Measurements from ENCODE around the gene C12orf50. TPM values are rescaled to one million over a fixed set of nuclear protein-coding genes. Genes with fewer than 3 reads are reported as not detected.

C12orf50 gene
- total and polyA plus RNA-seq, 10 of the 15 experiments (the other 5 are each of a cell fraction or from before 2014, with no cell fraction given) = 0.03 to 0.06 TPM; not detected in 8

GRCh38 chr12:88037770-88038169 is 8.6 kb upstream of the C12orf50 start:
- H3K4me2 ChIP-seq (ENCODE audit: control insufficient read depth, insufficient read depth) = peak overlapping the region; percentile 1; the same call in 1 of the 2 replicates
- no peak for TF ChIP-seq MTA3 (IDR thresholded peaks at IDR 0.05; ENCODE audit: borderline replicate concordance, low read length)
- TF ChIP-seq STAT1 (conservative IDR thresholded peaks at IDR 0.05) = no peak
- TF ChIP-seq ZNF687 (IDR thresholded peaks at IDR 0.05) = no peak
- TF ChIP-seq EP300 (IDR thresholded peaks at IDR 0.05; ENCODE audit: borderline replicate concordance in 1 of 2, control insufficient read depth in 1 of 2, low read depth in 2 of 2, low read length in 2 of 2) = no peak
- no peak for TF ChIP-seq PKNOX1 (IDR thresholded peaks at IDR 0.05)
- no peak for TF ChIP-seq CREM (IDR thresholded peaks at IDR 0.05; ENCODE audit: low read depth)
- no peak for TF ChIP-seq MXI1 (IDR thresholded peaks at IDR 0.05; ENCODE audit: low read depth, low read length)
- TF ChIP-seq PAX5 (IDR thresholded peaks at IDR 0.05; ENCODE audit: borderline replicate concordance, low read depth, low read length) = no peak
- no peak for TF ChIP-seq NR2C1 (IDR thresholded peaks at IDR 0.05)
- TF ChIP-seq LARP7 (IDR thresholded peaks at IDR 0.05) = no peak
- no peak for TF ChIP-seq ZNF274 (IDR thresholded peaks at IDR 0.05; ENCODE audit: insufficient read depth, insufficient read length)
- no peak for TF ChIP-seq RBBP5 (conservative IDR thresholded peaks at IDR 0.05)
- TF ChIP-seq E4F1 (IDR thresholded peaks at IDR 0.05; ENCODE audit: borderline replicate concordance, partially characterized antibody) = no peak
- TF ChIP-seq BCL11A (IDR thresholded peaks at IDR 0.05; ENCODE audit: low read depth, low read length) = no peak
- no peak for TF ChIP-seq MLLT1 (IDR thresholded peaks at IDR 0.05)
- TF ChIP-seq NRF1 (conservative IDR thresholded peaks at IDR 0.05; ENCODE audit: low read depth, low read length) = no peak

More at GRCh38 chr12:88037770-88038169, 8.6 kb upstream of the C12orf50 start:
- in situ Hi-C loops (cut with MboI) = no loop called here
- 100% methylated on average over 1 of the region's 1 CpG for WGBS (ENCODE audit: insufficient coverage, insufficient replicate concordance, low lambda C conversion rate, missing lambda C conversion rate)
- ChIA-PET SMC1A (ENCODE audit: uncharacterized antibody, unreplicated experiment) (interaction anchor here (1.0 to 1.4 kb wide), 6 partner anchors 11 to 45 kb away, joined by 3 to 5 read pairs (median 4); no protein-coding TSS in a partner anchor), CTCF (interaction anchor here (1.3 to 1.5 kb wide), 2 partner anchors 18 to 21 kb away, joined by 4 to 6 read pairs; no protein-coding TSS in a partner anchor), RAD21 (ENCODE audit: unreplicated experiment) (no interaction called here), POLR2A (interaction anchor here (2.3 kb wide), 1 partner anchor 25 kb away, joined by 6 read pairs; no protein-coding TSS in a partner anchor)
- Histone ChIP-seq H3K27me3 (replicated peaks in 1 of 2; ENCODE audit: control insufficient read depth in 2 of 2, insufficient read depth in 2 of 2, low read length in 1 of 2) (no peaks in the 10 kb centered on the region), H2AFZ (ENCODE audit: control insufficient read depth, low read depth, low read length) (no peak overlapping the region), H3K36me3 (ENCODE audit: control insufficient read depth in 2 of 2, insufficient read depth in 2 of 2, low read length in 1 of 2) (peaks cover 0 to 4% of the 10 kb centered on the region in 2 experiments; a peak in 1 of 4 replicates), H3K9me3 (replicated peaks; ENCODE audit: control insufficient read depth, insufficient read depth, low read length) (no peaks in the 10 kb centered on the region), H3K79me2 (ENCODE audit: control insufficient read depth, insufficient read depth, low read length) (peaks cover 50% of the 10 kb centered on the region), H3K4me3 (peak overlapping the region; percentile 17; the same call in 1 of the 2 replicates), H3K27ac (ENCODE audit: control insufficient read depth, insufficient read depth) (no peak overlapping the region), H3K4me1 (ENCODE audit: control insufficient read depth, insufficient read depth, low read length) (no peaks in the 10 kb centered on the region), H3K9ac (ENCODE audit: control insufficient read depth, insufficient read depth, low read length) (no peak overlapping the region), H4K20me1 (ENCODE audit: control insufficient read depth, insufficient read depth) (no peaks in the 10 kb centered on the region)
- BruUV-seq (replicated peaks) = no TSS peak
- intact Hi-C loops (cut with micrococcal nuclease; ENCODE audit: unreplicated experiment) = loop anchor here (10.0 kb wide), 1 partner anchor 347 kb away; no protein-coding TSS in a partner anchor
- FAIRE-seq (no peak), DNase-seq (ENCODE audit: low read depth, low spot score) (no peak), ATAC-seq (no peak)
